T1000 (cell line): ENCODE results near the gene LARP4B.

ENCODE experiments used
- DNase-seq: peaks from one replicate; lab custom pipeline; 2025; ENCODE audit warnings: mixed read lengths; lab: John Stamatoyannopoulos, UW

The LARP4B gene

GRCh38 chr10:767794-768193 lies 163.7 kb downstream of the LARP4B start:
- DNase-seq, result no peak

- DNase-seq, result no peak
Observed at GRCh38 chr10:767211-767610, 164.3 kb downstream of the LARP4B start.

- no peak for DNase-seq
Observed at GRCh38 chr10:761376-761775, 170.1 kb downstream of the LARP4B start.

- DNase-seq, result no peak
Observed at GRCh38 chr10:760622-761021, 170.9 kb downstream of the LARP4B start.

- no peak for DNase-seq
Observed at GRCh38 chr10:759898-760477, 171.5 kb downstream of the LARP4B start.
